Measurements from ENCODE around the gene KCNMA1.

The KCNMA1 gene

GRCh38 chr10:77182803-77183202, 454.8 kb downstream of the KCNMA1 start:
- in situ Hi-C loops (cut with HindIII; ENCODE audit: low sequenced_read_pairs), result no loop called here

GRCh38 chr10:77180794-77181193, 456.8 kb downstream of the KCNMA1 start:
- in situ Hi-C loops (cut with HindIII; ENCODE audit: low sequenced_read_pairs), result no loop called here

GRCh38 chr10:77180104-77180503, 457.5 kb downstream of the KCNMA1 start:
- in situ Hi-C loops (cut with HindIII; ENCODE audit: low sequenced_read_pairs), result no loop called here

- in situ Hi-C loops (cut with HindIII; ENCODE audit: low sequenced_read_pairs), result no loop called here
Measured at GRCh38 chr10:77179015-77179695, 458.5 kb downstream of the KCNMA1 start.

GRCh38 chr10:77177589-77177988, 460.0 kb downstream of the KCNMA1 start:
- in situ Hi-C loops (cut with HindIII; ENCODE audit: low sequenced_read_pairs), result no loop called here

GRCh38 chr10:77177161-77177560, 460.4 kb downstream of the KCNMA1 start:
- in situ Hi-C loops (cut with HindIII; ENCODE audit: low sequenced_read_pairs), result no loop called here

- in situ Hi-C loops (cut with HindIII; ENCODE audit: low sequenced_read_pairs), result no loop called here
Measured at GRCh38 chr10:77176232-77176631, 461.4 kb downstream of the KCNMA1 start.

GRCh38 chr10:77175631-77176222, 461.9 kb downstream of the KCNMA1 start:
- in situ Hi-C loops (cut with HindIII; ENCODE audit: low sequenced_read_pairs), result no loop called here

- in situ Hi-C loops (cut with HindIII; ENCODE audit: low sequenced_read_pairs), result loop anchor here (25.0 kb wide), 1 partner anchor 463 kb away; the partner anchor contains the start of gene KCNMA1
Measured at GRCh38 chr10:77173615-77174461, 463.8 kb downstream of the KCNMA1 start.

GRCh38 chr10:77172086-77172485, 465.5 kb downstream of the KCNMA1 start:
- in situ Hi-C loops (cut with HindIII; ENCODE audit: low sequenced_read_pairs), result loop anchor here (25.0 kb wide), 1 partner anchor 465 kb away; the partner anchor contains the start of gene KCNMA1

- in situ Hi-C loops (cut with HindIII; ENCODE audit: low sequenced_read_pairs), result loop anchor here (25.0 kb wide), 1 partner anchor 468 kb away; the partner anchor contains the start of gene KCNMA1
Measured at GRCh38 chr10:77168861-77169260, 468.7 kb downstream of the KCNMA1 start.

- in situ Hi-C loops (cut with HindIII; ENCODE audit: low sequenced_read_pairs), result loop anchor here (25.0 kb wide), 1 partner anchor 469 kb away; the partner anchor contains the start of gene KCNMA1
Measured at GRCh38 chr10:77168161-77168560, 469.4 kb downstream of the KCNMA1 start.

GRCh38 chr10:77165445-77166208, 472.0 kb downstream of the KCNMA1 start:
- in situ Hi-C loops (cut with HindIII; ENCODE audit: low sequenced_read_pairs), result loop anchor here (25.0 kb wide), 1 partner anchor 472 kb away; the partner anchor contains the start of gene KCNMA1

GRCh38 chr10:77164616-77165311, 472.8 kb downstream of the KCNMA1 start:
- in situ Hi-C loops (cut with HindIII; ENCODE audit: low sequenced_read_pairs), result loop anchor here (25.0 kb wide), 1 partner anchor 473 kb away; the partner anchor contains the start of gene KCNMA1

- in situ Hi-C loops (cut with HindIII; ENCODE audit: low sequenced_read_pairs), result loop anchor here (25.0 kb wide), 1 partner anchor 473 kb away; the partner anchor contains the start of gene KCNMA1
Measured at GRCh38 chr10:77163670-77164348, 473.8 kb downstream of the KCNMA1 start.

GRCh38 chr10:77162697-77163096, 474.9 kb downstream of the KCNMA1 start:
- in situ Hi-C loops (cut with HindIII; ENCODE audit: low sequenced_read_pairs), result loop anchor here (25.0 kb wide), 1 partner anchor 475 kb away; the partner anchor contains the start of gene KCNMA1

GRCh38 chr10:77160679-77161078, 476.9 kb downstream of the KCNMA1 start:
- in situ Hi-C loops (cut with HindIII; ENCODE audit: low sequenced_read_pairs), result loop anchor here (25.0 kb wide), 1 partner anchor 477 kb away; the partner anchor contains the start of gene KCNMA1

GRCh38 chr10:77159538-77160110, 478.0 kb downstream of the KCNMA1 start:
- in situ Hi-C loops (cut with HindIII; ENCODE audit: low sequenced_read_pairs), result loop anchor here (25.0 kb wide), 1 partner anchor 478 kb away; the partner anchor contains the start of gene KCNMA1
